Measurements from ENCODE around the gene SLC9A5.

The SLC9A5 gene

DNA sequence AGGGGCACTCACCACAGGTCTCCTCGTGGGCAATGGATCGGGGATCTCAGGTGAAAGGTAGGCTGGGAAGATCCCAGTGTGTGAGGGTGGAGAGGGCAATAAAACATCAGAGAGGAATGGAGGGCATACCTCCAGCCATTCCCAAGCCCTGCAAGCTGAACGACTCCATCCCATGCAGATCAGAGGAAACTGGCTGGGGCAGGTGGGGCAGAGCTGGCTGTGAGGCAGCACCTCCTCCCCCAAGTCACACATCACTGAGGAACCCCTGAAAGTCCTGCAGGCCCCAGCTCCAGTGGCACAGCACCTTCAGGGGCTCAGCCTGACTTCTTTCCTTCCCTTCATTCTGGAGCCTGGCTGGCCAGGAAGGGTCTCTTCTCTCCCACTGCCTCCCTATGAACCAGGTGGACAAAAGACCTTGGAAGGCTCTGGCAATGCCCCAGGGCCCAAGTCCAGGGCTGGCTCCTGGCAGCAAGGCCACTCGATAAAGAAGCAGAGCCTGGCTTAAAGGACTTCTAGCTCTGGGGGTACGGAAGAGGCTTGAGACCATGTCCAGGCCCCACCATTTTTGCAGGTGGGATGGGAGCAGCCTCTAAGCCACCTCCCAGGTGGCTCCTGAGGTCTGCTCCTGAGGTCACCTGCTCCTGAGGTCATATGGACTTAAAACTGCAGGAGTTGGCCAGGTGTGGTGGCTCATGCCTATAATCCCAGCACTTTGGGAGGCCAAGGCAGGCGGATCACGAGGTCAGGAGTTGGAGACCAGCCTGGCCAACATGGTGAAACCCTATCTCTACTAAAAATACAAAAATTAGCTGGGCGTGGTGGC is 35.4 kb upstream of the SLC9A5 start:
- DNase-seq: no peak

DNA sequence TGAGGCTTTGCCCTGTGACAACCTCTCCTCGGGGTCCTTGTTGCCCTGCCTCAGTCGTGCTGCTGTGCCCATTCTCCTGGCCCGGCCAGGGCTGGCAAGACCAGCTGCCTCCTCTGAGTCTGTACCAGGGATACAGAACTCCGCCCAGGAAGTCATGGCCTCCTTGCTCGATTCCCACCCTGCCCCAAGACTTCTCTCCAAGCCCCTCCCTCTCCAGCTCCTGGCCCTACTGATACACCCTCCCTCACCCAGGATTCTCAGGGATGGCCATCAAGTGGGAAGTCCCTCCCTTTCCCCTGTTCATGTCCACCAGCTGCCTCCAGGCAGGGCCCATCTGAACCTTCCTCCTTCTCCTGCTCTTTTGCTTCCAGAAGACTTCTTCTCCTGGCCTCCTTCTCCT is 33.1 kb upstream of the SLC9A5 start:
- DNase-seq: no peak

DNA sequence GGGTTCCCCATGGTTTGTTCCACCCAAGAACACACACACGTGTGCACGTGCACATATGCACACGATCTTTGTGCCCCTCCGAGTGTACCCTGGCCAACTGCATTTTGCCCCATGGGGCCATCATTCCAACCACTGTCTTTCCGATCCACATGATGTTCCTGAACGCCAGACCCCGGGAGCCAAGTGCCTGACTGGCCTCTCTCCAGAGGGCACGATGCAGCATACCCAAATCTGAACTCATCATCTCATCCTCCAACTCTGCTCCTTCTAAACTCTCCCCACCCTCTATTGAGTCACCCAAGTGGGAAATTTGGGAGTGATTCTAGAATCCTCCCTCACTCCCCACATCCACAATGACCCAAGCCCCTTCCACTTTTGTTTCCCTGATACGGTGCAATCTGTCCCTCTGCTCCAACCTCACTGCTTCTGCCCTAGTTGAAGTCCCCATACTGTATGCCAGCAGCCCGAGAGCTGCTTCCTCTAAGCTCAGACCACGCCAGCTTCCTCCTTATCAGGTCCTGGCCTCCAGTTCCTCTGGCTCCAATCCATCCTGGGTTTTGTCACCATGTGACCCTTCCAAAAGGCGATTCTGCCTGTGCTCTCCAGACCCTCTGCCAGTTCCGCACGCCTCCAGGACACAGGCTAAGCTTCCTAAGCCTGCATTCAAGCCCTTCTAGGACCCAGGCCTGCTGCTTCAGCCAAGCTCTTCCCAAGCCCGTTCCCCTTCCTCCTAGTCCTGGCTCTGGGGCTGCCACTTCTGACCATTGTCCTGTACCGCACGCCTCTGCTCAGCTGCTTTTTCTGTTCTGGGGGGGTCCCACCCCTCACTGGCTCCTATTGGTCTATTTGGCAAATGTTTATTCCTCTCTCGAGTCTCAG is 31.9 kb upstream of the SLC9A5 start:
- DNase-seq: no peak

DNA sequence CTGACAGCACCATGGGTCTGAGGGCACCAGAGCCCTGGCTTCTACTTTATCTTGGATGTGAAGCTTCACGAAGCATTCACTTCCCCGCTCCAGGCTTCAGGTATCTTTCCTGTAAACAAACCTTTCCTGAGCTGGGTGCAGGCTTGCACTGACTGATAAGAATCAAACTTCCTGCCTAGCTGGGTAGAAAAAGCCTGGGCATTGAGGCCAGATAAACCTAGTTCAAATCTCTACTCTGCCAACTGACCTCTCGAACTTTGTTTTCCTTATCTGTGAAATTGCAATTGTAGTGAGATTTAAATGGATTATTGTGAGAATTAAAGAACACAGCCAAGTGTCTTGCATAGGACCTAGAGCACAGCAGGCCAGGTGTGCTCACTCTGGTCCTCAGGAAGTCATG is 24.8 kb upstream of the SLC9A5 start:
- no peak for DNase-seq

DNA sequence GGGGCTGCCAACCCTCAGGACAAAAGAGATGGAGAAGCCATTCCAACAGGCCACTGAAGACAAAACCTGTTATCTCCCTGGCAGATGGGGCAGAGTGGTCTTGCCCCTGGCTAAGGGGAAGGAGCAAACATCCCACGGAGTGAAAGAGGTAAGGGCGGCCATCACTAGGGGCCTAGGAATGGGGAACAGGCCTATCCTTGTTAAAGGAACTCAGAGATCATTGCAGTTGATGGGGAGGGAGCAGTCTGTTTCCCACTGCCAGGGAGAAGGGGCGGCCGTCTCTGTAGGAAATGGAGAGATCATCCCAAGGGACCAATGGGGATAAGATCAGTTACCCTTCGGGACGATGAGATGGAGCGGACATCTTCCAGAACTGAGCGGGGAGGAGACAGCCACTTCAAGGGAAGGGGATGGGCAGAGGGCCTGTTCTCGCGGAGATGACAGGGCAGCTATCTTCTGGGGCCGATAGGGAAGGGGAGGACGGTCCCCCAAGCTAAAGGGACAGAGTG is 22.4 kb upstream of the SLC9A5 start:
- no peak for DNase-seq

DNA sequence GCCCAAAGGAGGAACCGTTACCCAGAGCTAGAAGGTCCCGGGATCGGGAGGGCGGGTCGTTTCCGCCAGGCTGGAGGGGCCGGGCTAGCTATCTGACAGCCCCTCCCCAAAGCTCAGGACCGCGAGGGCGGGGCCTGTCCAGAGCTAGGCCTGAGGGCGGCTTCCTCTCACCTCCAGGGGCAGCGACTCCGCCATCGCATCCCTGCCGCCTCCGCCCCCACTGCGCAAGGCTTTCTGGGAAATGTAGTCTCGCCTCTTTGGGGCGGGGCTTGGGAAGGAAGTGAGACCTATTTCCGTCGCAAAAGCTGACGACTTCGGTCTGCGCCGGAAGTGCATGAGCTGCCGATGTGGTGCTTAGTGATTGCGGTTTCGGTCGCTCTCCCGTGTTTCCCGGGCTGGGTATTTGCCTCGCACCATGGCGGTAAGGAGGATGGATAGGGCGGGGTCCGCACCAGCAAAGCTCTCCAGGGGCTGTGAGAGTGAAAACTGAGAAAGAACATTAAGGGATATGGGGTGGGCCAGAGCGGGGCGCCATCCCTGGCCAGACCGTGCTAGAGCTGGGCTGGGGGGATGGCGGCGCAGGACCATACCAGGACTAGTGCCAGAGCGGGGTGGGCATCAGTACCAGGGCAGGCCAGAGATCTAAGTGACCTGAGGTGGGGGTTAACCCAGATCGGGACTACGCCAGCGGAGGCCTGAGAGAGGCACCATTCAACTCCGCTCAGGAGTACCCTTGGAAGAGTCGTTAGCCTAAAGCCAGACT is 21.8 kb upstream of the SLC9A5 start, which contains the start of gene TMEM208:
TSS of gene TMEM208 (plus strand) at position 327 of the 763 bp plus-strand sequence. CDS start at position 416, 89 bp downstream.
- peak; percentile 88 for DNase-seq

DNA sequence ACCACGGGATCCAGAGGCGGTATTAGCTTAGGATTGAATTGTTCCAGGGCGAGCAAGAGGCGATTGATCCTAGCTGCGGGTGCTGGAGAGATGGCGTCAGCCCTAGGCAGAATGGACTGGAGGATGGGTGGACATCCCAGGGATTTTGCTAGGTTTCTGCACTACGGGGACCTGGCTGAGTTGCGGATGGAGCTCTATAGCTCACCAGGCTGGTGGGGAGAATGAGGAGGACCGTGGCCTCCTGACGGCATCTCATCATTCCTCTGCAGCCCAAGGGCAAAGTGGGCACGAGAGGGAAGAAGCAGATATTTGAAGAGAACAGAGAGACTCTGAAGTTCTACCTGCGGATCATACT is 21.2 kb upstream of the SLC9A5 start:
- no peak for DNase-seq

DNA sequence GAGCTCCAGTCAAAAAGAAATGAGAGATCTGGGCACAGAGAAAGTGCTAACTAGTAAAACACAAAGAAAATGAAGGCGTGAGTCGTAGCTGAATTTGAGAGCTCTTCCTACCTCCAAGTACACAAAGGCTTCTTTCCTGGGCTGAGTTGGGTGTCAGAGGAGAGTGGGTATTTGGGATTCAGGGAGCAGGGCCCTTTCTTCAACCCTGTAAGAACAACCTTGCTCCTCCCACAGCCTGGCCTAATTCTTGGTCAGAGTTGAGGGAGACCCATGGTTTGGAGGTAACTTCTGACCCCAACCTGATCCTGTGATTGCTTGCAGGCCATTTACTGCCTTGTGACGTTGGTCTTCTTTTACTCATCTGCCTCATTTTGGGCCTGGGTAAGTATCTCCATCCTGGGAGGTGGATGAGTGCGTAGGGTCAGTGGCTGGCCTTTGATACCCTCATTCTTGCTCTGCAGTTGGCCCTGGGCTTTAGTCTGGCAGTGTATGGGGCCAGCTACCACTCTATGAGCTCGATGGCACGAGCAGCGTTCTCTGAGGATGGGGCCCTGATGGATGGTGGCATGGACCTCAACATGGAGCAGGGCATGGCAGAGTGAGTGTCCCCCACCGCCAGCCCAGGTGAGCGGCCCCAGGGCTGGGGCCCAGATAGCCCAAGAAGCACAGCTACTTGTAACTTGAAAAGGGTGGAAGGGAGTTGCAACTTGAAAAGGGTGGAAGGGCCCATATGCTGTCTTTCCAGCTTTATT is 20.6 kb upstream of the SLC9A5 start:
- DNase-seq: no peak

DNA sequence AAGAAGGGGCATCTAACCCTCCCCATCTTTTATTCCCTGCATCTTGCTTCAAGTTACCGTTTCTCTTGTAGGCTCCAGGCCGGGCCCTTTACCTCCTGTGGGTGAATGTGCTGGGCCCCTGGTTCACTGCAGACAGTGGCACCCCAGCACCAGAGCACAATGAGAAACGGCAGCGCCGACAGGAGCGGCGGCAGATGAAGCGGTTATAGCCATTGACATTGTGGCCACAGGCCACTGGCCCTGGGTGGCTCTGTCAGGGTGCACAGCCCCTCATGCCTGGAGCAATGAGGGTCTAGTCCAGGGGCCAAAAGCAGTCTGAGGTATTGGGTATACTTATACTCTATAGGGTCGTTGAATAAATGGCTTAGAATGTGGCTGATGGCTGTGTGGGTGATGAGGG is 19.9 kb upstream of the SLC9A5 start:
- DNase-seq: no peak

DNA sequence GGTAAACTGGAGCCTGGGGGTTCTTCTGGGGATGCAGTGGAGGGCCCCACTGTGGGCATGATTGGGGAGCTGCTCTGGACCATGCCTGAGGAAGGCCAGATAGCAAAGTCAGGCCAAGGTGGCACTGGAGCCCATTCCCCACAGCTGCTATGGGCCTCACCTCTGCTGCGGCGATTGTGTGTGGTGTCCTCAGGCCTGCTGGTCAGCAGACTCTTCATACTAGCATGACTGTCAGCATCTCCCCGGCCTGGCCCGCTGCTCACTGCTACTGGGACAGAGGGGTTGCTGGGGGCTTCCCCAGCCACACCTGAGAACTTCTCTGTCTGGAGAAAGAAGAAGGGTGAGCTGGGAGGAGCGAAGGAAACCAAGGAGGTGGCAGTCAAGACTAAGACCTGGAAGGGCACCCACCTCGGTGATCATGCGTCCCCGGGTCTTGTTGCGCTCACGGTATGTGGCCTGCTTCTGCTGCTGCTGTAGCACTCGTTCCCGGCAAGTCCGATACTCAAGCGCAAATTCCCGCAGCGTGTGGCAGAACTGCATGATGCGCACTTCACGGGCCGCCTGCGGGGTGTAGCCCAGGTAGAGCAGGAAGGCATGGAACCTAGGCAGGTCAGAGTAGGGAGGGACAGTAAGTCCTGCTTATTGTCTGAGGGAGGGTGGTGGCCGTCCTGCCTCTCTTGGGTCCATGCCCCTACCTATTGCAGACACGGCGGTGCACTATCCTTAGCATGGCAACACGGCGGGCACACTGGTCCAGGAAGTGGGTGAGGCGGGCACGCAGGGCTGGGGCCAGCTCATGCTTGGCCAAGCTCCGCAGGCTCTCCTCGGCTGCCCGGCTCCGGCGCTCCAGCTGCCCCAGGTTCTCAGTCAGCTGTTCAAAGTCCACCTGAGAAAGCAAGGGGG is 18.6 kb upstream of the SLC9A5 start:
- no peak for DNase-seq

DNA sequence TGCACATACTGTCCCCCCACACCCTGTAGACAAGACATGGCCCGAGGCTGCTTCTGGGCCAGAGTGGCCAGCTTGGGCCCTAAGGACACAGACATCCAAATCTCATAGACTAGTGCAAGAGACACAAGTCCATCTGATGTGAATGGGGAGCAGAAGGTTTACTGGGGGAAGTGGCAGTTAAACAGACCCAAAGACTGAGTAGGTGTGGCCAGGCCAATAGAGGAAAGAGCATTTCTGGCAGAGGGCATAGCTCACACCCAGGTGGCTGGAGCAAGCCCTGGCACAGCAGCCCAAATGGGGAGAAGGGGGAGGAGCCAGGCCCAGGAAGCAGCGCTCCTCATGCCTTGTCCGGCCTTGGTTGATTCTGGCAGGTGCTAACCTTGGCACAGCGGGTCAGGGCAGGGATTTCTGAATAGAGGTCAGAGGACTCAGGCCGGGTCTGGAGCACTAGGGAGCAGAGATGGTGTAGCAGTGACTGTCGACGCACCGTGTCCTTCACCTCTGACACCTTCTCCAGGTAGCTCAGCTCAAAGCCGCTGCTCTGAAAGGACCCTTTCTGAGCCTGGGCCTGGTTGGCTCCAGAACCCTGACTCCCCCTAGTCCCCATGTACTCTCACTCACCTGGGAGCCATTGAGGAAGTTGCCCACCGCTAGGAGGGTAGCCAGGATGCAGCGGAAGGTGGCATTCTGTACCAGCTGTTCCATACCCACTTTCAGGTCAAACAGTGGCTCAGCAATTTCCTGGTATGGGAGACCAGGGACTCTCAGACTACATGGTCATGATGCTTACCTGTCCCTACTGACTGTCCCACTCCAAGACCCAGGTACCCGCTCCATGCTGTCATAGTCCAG is 17.7 kb upstream of the SLC9A5 start:
- DNase-seq: no peak

DNA sequence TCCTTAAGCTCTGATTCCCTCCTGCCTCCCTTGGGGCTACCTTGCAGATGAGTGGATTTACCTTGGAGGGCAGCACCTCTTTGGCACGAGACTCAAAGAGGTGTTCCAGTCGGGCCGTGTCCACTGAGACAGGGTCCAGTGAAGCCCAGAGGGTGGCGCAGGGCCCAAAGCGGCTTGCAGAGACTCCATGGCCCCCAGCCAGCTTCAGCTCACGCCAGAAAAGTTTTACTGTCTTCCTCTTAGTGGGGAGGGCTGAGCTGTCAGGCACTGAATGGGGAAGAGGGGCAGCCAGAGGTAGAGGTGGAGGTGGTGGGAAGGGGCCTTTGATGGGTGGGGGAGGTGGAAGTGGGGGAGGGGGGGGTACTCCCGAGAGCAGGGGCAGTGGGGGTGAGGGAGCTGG is 15.2 kb upstream of the SLC9A5 start:
- no peak for DNase-seq

DNA sequence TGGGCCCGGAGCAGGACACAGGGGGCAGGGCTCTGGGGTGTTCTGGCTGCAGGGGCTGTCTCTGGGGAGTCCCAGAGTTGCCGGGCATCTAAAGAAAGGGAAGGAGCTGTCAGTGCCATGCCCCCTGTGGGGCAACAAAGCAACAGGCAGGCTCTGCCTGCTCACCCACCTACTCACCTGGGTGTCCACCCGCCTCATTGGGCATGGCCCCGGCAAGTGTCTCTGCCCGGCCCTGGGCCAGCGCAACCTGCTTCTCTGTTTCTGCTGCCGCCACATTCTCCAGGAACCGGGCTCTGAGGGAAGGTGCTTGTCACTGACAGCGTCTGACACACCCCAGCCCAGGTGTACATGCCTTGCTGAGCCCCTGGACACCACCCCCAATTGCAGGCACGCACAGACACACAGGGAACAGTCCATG is 14.6 kb upstream of the SLC9A5 start:
- no peak for DNase-seq

DNA sequence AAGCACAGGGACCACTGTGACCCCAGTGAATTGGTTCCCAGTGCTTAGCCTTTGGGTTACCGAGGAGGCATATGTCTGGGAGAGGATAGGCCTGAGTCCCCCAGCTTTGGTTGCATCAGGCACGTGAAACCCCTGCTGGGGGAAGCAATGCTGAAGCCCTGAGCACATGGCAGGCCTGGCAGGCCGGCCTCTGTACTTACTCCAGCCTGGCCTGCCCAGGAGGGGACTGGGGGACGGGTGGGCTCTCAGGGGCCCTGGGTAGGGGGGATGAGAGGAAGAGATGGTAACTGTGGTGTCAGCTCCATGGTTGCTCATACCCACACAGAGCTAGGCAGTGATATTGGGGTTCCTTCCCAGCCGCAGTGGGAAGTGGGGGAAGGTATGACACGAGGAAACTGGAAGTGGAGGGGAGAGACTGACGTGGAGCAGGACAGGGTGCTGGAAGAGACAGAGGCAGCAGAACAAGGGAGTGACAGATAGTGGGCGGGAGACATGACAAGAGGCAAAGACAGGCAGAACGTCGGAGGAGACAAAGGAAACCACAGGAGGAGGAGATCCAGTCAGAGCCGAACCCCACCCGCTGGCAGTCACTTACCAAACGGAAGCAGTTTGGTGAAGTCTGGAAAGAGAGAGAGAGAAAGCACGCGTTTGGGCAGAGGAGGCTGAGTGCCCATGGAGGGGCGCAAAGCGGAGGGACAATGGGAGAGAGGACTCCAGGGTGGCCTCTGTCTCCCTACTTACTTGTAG is 12.8 kb upstream of the SLC9A5 start:
- DNase-seq: no peak

DNA sequence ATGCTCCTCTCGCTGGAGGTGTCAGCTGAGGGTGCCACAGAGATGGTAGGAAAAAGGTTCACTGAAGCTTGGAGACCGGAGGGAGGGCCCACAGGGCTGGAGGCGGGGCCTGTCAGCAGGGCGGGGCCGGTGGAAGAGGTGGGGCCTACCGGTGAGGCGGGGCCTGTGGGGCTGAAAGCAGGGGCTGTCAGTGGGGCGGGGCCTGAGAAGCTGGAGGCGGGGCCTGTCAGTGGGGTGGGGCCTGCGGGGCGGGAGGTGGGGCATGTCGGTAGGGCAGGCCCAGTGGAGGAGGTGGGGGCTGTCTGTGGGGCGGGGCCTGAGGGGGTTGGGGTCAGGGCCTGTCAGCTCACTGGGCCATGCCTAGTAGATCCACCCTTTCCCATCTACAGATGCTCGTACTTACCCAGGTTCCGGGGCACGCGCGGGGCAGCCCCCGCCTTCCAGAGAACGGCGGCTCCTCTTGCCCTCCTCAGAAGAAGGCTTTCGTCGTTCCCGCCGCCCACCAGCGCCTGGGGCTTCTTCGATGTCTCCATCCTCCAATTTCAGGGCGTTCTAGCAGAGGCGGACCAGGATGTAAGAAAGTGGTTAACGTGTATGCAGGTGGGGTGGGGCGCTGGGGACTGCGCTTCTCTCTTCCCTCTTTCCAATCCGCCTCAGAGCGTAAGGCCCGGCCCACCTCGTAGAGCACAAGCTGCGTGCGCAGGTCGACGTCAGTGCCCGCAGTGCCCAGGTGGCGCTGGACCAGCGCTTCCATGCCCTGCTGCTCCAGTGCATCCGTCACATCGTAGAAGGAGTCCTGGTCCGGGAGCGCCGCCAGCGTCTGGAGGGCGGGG is 12.0 kb upstream of the SLC9A5 start:
- peak; percentile 4 for DNase-seq

DNA sequence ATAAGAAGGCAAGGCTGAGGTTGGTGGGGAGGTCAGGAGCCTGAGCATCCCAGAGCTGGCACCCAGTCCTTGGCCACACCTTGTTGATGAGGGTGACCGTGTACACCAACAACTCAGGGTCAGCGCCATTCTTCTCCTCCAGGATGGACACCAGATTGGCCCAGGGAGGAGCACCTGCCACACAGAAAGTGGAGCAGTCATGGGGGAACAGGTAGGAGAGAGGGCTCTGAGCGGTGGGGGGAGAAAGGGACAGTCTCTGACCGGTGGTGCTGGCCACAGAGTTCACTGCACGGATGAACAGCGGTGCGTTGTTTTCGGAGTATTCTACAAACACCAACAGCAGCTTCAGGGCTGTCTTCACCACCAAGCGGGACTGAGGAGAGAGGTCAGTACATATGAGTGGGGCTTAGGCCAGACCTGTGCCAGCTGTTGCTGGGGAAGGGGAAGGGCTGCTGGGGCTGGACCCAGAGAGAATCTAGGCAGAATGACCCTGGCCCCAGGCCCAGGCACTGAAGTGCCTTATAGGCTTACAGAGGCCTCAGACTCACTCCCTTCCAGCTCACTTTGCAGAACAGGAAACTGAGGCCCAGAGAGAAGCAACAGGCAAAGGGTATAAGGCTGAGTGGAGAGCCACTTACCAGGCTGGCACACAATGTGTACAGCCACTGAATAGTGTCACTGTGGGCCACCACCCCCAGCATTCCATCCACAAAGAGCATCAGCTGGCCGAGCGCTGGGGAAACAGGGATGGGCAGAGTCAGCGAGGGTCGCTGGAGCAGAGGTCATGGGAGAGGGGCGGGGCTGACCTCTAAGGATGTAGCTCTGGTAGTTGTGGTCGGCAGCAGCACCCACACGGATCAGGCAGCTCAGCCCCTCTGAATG is 11.1 kb upstream of the SLC9A5 start:
- DNase-seq: no peak

DNA sequence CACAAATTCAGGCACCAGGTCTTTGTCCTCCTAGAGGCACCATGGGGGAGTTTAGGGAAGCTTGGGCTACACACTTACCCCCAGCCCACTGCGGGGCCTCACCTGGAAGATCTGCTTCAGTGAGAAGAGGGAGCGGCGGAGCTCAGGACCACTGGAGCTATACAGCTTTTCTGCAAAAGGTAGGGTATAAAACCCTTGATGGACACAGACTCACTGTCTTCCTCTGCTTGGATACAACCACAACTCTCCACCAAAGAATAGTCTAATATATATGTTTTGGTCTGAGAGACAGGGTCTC is 10.6 kb upstream of the SLC9A5 start:
- no peak for DNase-seq

Data from NCI-H774 (cell line).